SIG-M5 (cell line): Measurements from ENCODE around the gene OGA.
A peak's percentile ranks its signal among the peaks of the same experiment; 100 is the strongest.
"Not testable (repeated sequence)": the region's sequence is repeated elsewhere in the genome, so short reads cannot be mapped to it uniquely, and the experiment has no call there.

Source experiments
- DNase-seq: peaks from one replicate; lab custom pipeline; 2025; lab: John Stamatoyannopoulos, UW

Gene OGA

DNA sequence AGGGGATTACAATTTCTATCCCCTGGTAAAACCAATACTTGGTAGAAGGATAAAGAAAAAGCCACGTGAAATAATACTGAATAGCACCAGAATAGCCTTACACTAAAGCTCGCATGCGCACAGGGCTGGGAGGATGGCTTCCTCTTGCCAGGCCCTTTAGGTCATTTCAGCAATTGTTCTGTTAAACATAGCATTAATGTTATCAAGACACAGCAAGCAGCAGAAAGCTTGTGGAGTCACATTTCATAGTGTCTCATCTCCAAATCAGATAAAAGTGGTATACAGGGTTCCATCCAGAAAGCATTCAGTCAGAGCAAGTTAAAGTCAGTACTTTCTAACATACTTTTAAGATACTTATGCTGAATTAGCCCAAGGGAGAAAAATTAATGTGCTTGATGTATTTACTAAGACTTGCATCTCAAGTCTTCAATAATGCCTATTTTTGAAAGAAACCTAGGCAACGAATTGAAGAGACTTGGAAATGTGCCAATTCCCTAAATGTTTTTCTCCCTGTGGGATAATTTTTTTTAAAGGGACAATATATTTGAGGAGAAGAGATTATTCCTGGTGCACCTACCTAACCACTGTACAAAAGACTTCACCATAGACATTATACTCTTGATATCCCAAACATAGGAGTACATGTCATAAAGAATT lies 20.7 kb downstream of the OGA start:
- no peak for DNase-seq

DNA sequence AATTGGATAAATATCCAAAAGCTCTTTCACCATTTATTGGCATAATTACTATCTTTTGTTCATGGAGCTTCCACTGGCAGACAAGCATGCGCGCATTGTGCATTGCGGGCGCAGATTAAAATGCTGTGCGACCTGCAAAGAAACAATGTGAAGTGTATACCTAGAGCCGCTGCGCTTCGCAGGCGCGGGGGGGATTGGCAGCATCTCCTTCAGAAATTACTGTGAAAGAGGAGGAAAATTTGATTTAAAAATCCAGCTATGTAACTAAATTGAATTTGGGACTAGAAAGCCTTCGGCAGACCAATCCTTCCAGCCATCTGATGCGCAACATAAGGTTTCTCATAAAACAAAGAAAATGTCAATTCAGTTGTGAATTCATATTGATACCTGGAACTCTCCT lies 24.7 kb downstream of the OGA start:
- no peak for DNase-seq

DNA sequence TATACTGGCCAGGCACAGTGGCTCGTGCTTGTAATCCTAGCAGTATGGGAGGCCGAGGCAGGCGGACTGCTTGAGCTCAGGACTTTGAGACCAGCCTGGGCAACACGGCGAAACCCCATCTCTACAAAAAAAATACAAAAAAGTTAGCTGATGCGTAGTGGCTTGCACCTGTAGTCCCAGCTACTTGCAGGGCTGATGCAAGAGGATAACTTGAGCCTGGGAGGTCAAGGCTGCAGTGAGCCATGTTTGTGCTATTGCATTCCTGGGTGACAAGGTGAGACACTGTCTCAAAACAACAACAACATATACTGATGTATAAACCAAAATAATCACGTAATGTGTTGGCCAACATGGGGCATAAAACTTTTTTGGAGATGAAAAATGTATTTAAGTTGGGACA lies 28.6 kb downstream of the OGA start:
- no peak for DNase-seq

DNA sequence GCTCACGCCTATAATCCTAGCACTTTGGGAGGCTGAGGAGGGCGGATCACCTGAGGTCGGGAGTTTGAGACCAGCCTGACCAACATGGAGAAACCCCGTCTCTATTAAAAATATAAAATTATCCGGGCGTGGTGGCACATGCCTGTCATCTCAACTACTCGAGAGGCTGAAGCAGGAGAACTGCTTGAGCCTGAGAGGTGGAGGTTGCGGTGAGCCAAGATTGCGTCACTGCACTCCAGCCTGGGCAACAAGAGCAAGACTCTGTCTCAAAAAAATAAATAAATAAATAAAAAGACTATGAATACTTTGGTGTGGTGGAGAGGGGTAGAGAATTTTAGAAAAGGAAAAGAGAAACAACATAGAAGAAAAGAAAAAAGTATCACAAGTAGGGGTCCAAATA lies 29.0 kb downstream of the OGA start:
- not testable (repeated sequence) for DNase-seq

DNA sequence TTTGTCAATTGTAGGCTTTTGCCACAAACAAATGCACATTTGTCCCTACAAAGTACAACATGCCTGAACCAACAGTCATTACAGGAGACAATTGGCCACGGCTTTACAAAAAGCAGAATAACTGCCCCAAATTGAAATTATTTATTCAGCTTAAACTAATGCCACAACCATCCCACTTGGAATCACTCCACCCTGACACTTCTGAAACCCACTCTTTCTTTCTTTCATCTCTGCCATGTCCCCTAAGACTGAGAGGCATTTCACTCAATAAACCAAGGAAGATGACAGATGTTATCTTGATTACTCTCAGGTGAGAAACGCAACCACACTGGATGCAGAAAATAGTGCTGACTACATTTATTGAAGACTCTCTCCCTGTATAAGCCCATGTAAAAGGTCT lies 32.4 kb downstream of the OGA start:
- DNase-seq, result no peak

DNA sequence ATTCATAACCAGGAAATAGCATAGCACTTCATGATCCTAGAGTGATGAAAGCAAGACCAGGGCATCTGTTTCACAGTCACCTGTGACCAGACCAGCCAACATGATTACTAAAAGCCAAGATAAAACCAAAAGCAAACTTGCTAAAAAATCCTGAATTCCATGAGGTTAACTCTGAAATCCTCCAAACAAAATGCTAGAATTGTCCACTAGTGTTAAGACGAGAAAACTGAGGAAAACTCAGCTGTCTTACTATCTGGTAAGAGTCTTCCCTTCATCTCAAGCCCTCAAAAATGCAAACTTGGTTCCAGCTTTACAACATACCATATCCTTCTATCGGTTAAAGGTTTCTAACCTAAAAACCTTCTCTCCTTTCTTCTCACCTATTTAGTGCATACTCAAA lies 33.7 kb downstream of the OGA start:
- DNase-seq, result no peak

DNA sequence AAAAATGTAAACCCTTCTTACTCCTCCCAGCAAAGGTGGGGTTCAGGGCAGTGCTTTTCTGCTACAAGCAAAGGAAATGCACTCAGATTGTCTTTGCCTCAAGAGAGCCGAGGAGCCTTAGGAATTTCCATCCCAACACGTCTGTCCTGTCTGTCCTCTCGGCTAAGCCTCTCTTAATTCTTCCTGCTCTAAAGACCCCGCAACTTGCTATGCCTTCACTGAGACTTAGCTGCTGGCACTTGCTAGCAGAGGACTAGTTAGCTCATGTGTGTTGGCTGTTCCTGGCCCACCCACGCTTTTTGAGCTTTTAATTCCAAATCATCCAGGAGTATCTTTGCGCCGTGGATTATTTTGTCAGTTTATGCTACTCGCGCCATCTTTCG lies 34.5 kb downstream of the OGA start:
- no peak for DNase-seq

DNA sequence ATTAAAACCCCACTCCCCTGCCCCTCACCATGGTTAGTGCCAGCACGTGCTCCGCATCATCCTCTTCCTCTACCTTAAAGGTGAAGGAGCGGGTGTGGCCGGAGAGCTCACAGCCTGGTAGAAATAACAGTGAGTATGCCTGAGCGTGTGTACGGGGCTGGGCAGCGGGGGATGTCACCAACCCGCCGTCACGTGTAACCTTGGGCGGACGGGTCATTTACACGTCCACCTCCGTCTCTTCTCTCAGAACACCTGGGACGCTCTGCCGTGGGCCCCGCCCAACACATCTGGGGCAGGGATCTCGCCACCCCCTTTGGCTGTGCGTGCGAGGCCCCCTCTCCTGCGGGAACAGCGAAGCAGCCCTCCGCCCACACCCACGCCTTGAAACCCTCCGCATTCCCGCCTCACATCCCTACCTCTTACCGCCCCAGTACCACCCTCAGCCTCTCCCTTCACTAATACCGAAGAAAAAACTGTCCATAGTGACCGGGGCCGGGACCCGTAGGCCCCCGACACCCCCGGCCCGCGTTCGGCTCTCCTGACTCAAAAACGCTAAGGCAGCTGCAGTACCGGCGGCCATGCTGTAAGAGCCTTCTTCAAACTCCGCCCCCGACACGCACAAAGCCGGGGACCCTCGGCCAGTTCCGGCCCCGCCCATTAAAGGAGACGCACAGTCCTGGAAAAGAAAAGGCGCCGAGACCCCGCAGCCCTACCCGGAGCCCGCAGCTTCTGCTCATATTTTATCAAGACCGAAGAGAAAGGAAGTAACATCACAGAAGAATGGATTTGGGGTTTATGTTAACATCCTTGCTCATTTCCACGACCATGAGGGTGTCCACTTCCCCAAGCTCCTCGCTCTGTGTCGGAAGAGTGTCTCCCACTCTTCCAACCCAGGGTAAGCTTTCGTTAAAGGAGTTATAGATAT lies 35.2 kb downstream of the OGA start, which contains the start of gene NPM3:
Gene NPM3 (minus strand): TSS at position 636 of the 925 bp plus-strand sequence. CDS start 56 bp downstream, at position 580.
- peak; percentile 37 for DNase-seq

DNA sequence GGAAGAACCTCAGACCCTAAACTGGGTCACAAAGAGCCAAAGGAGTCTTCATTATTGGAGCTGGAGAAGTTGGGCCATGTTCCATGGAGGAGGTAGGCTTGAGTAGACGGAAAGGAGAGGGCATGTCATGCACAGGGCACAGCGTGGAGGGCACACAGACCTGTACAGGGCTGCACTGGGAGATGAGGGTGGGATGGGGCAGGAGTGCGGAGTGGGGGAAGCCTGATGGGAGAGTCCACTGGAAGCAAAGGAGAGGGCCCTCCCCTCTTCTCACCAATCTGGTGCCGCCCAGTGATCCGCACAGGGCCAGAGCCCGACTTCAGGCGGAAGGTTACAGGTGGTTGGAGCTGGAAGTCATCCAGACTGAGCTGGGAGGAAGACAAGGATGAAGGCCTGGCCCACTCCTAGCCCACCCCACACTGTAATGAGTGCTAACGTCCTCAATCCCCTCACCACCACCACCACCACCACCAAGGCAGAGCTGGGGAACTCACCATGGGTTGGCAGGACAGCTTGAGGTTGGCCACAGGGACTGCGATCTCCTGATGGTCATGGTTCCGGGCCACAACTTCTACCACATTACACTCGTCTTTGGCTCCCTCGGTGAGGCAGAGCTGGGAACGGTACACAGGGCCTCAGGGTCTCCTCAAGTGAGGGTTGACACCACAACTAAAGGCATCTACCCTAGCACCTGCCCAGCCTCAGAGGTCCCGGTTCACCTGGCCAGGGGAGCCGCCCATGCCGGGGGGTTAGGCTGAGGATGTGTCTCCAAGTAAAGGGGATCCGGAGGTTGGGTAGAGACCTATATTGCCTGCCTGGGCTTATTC lies 36.0 kb downstream of the OGA start:
- no peak for DNase-seq

DNA sequence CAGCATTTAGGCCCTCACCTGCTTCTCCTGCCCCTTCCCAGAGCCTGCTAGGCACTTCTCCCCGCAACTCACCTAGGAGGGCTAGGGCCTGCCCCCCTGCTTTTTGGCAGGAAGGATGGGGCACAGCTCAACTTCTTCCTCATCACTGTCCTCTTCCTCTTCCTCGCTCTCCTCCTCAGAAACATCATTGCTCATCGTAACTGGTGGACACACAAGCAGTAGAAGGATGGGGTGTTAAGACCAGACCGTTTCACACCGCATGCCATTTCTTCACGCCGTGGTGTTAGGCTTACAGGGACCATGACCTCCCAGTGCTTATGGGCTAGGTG lies 36.6 kb downstream of the OGA start:
- no peak for DNase-seq

DNA sequence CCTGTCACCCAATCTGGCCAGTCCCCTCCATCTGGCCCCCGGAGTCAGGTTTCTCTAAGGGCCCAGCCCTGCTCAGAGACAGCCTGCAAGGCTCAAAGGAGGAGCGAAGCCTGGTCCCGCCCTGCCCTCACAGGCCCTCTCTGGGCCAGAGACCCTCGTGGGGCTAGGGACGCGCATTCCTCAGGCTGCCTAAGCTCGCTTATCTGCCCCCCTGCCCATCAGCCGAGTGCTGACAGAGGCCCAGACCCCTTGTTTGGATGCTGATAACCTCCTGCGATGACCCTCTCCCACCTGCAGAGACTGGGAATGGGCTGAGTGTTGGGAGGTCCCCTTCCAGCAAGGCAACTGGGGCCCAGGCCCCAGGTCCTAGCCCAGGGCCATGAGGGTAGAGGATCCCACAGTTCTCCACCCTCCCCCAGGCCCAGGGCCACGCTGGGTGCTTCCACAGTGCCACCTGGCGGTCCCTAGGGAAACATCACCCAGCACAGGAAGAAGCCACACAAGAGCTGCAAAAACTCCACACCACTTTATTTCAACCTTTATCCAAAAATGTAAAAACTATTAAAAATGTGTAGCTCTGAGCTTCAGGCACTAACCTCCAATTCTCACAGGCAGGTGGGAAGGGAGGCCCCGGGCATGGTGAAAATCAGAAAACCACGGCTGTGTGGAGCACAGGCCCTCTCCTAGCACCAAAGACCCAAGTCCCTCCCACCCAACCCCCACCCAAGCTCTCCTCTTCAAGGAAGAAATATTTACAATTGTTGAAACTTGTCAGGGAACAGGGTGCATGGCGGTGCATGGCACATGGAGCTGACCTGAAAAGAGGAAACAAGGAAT lies 37.2 kb downstream of the OGA start:
- DNase-seq, result no peak

DNA sequence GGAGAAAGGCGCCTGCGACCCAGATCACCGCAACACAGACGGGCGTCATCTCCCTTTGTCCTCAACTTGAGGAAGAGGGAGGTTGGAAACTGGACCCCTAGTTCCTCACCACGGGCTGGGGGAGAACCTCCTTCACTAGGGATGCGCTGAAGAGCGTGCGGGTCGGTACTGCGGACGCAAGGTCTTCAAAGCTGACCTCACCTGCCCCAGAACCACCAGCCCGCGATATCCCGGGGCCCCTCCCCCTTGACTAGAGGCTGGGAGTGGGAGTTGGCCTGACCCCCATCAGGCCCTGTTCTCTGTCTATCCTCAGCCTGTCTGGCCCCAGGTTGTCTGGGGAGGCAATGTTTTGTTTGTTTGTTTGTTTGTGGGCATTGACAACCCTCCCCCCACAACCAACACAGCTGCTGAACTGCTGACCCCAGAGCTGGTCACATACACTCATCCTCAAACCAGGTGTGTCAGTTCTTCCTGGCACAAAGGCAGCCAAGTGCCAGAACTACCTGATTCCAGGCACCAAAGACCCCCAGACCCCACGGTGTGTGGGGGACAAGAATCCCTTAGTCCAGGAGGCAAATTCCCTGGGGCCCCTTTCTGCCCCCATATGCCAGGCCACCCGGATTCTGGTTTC lies 37.9 kb downstream of the OGA start:
- DNase-seq, result no peak

DNA sequence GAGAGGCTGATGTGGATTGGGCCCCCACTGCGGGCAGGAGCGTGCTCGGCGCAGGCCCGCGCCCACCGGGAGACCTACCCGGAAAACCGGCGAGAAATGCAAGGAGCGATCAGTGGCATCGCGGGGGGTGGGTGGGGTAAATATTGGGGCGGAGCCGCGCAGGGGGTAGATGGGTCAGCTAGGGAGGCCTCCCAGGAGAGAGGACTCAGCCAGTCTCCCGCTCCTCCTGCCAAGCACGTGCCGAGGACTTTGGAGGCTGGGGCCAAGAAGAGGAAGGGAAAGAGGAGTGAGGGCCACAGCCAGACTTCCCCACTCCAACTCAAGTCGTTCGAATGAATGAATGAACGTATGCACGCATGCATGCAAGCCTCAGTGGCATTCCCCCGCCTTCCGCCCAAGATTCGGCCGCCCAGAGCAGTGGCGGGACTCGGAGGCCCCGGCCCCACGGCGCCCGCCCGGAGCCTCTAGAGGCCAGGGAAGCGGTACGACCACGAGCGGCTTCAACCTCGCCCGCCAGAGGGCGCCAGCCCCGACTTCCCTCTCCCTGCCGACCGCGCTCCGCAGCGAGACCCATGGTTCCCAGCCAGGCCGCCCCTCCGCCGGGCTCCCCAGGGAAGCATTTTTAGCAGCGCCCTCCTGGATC lies 38.6 kb downstream of the OGA start:
- DNase-seq, result no peak

DNA sequence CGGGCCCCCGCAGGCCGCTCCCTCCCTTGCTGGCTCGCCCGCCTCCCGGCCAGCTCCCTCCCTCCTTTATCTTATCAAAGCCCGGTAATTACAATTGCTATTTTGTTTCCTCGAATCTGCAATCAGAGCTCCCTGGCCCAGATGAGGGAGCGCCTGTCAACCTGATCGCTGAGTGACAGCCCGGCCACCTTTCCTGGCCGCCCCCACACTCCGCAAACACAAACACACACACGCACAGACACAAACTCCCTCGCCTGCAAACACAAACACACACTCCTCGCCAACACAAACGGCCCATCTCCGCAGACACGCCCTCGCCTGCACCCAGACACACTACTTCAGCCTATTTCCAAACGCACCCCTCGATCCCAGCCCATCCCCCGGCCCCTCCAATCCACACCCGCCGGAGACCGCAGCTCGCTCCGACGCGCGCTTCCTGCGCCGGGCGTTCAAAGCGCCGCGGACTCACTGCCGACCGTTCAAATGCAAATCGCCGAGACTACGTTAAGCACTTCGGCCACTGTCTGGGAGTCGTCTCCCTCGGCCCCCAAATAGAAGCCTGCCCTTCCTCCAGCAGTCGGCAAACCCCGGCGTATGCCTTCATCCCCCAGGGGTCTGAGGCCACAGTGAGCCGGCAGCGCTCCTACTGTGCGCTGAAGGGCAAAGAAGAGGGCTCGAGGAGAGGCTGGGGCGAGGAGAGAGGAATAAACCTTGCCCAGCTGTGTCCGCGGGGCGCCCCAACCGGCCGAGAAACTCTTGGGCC lies 39.3 kb downstream of the OGA start:
- no peak for DNase-seq

DNA sequence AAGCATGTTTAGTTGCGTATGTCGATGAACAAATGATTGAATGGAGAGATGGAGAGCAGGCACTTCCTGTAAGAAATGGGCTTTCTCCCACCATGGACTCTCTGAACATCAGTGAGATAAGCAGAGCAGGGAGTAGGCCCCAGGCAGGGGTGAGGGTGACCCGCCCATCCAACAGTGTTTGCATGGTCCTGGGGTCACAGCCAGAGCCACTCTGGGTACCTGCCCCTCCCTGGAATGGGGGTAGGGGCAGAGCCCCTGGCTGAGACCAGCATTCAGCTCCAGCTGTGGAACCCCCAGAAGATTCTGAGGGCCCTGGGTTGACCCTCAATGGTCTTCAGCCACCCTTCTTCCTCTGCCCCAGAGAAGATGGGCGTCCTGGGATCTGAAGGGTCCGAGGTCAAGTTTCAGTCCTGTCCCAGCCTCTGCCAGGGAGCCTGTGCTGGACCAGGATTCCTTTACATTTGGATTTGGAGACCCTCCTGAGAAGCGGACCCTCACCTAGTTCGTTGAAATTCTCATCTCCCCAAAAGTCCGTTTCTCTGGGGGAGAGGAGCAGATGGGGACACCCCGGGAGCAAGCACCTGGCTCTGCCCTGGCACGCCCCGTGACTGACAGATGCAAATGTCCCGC lies 40.0 kb downstream of the OGA start:
- DNase-seq, result no peak

DNA sequence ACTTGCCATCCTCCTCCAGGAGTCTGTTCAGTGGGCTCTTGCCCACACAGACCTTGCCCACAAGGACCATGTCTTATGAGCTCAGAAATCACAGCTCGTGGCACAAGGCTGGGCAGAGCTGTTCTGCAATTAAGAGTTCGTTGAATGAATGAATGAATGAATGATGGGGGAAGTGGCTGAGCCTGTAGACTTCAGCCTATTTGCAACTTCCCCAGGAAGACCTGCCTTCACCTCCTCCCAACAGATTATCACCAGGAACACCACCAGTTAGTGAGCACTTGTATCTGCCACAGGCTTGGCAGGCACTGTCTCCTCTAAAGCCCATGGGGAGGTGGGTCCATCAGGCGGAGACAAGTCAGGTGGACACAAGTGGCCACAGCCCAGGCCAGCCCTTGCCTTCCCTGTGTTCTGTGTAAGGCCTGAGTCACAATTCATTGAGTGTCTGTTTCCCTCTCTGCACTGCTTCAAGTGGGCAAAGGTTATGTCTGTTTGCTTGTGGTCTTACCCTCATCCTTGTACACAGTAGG lies 40.6 kb downstream of the OGA start:
- DNase-seq, result no peak

DNA sequence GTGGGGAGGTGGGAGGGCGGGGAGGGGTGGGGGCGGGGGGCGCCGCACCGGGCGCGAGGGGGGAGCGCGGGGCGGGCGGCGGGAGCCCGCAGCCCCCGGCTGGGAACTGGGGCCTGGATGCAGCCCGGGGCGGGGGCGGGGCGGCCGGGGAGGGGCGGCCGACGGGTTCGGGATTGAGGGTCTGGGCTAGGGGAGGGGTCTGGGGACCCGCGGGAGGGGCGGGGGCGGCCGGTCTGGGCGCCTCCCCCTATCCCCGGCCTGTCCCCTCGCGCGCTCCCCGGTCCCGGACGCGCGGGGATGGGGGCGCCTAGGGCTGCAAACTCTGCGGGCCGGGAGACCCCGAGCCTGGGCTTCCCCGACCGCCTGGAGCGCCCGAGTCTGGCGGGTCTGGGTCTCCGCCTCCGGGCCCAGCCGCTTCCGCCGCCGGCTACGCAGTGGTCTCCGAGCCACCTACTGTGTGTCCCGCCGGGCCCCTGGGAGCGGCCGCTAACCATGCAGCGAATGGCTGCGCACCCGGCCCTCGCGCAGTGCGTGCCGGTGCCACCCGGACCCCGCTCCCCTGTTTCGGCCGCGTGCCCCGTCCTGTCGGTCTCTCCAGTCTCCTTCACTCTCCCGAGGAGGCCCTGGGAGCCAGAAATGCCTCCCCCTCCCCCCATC lies 42.0 kb downstream of the OGA start:
- DNase-seq, result no peak

DNA sequence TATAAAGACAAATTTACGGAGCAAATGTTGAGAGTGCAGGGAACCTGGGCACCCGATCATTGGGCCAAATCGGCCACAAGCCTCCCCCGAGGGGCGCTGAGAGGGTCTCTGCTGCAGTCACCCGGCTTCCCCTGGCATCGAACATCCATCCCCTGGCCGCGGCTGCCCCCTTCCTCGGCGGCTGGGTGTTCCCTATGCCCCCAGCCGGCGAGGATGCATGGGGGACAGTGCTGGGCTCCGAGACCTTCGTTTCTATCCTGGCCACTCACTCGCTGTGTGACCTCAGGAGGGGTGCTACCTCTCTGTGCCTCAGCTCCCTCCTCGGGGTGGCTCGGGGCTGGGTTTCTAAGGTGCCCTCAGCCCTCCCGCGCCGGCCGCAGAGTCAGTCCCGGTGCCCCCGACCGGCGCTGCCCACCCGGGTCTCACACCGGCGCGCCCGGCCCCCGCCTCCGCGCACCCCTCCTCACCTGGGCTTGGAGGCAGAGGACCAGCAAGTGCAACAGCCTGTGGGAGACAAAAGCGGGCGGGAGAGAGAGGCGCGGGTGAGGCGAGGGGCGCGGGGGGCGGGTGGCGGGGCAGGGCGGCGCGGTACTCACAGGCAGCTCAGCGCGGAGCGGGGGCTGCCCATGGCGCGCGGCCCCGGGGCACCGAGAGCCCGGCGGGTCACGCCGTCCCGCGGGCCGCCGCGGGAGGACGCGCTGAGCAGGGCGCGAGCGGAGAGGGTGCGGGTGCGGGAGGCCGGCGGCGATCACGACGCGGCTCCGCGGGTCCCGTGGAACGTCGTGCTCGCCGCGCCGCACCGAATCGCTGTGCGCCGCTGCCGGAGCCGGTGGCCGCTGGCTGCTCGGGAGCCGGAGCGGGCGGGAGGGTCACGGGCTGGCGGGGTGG lies 42.7 kb downstream of the OGA start, which contains the start of gene FGF8:
Gene FGF8 (minus strand): TSS at position 842 of the 888 bp plus-strand sequence. CDS start 214 bp downstream, at position 628.
- DNase-seq, result no peak
